Measurements from ENCODE around the gene BICC1.
"Not testable (repeated sequence)": the region's sequence is repeated elsewhere in the genome, so short reads cannot be mapped to it uniquely, and the experiment has no call there.

Gene BICC1

GRCh38 chr10:58843760-58844159 lies 331.1 kb downstream of the BICC1 start:
- DNase-seq (ENCODE audit: extremely low read depth in 1 of 2, low read depth in 1 of 2): no peak

- no peak for DNase-seq (ENCODE audit: extremely low read depth in 1 of 2, low read depth in 1 of 2)
Observed at GRCh38 chr10:58844680-58845079, 332.0 kb downstream of the BICC1 start.

- DNase-seq (ENCODE audit: extremely low read depth in 1 of 2, low read depth in 1 of 2): no peak
Observed at GRCh38 chr10:58846856-58847255, 334.2 kb downstream of the BICC1 start.

- no peak for DNase-seq (ENCODE audit: extremely low read depth in 1 of 2, low read depth in 1 of 2)
Observed at GRCh38 chr10:58851606-58852005, 338.9 kb downstream of the BICC1 start.

GRCh38 chr10:58853668-58854067 lies 341.0 kb downstream of the BICC1 start:
- no peak for DNase-seq (ENCODE audit: extremely low read depth in 1 of 2, low read depth in 1 of 2)

GRCh38 chr10:58854811-58855210 lies 342.1 kb downstream of the BICC1 start:
- no peak for DNase-seq (ENCODE audit: extremely low read depth in 1 of 2, low read depth in 1 of 2)

- DNase-seq (ENCODE audit: extremely low read depth in 1 of 2, low read depth in 1 of 2): no peak
Observed at GRCh38 chr10:58856508-58857240, 344.0 kb downstream of the BICC1 start.

GRCh38 chr10:58857251-58857805 lies 344.7 kb downstream of the BICC1 start:
- DNase-seq (ENCODE audit: extremely low read depth in 1 of 2, low read depth in 1 of 2): no peak

GRCh38 chr10:58858123-58858522 lies 345.5 kb downstream of the BICC1 start:
- DNase-seq (ENCODE audit: extremely low read depth in 1 of 2, low read depth in 1 of 2): not testable (repeated sequence)

GRCh38 chr10:58859526-58859925 lies 346.9 kb downstream of the BICC1 start:
- DNase-seq (ENCODE audit: extremely low read depth in 1 of 2, low read depth in 1 of 2): no peak

- no peak for DNase-seq (ENCODE audit: extremely low read depth in 1 of 2, low read depth in 1 of 2)
Observed at GRCh38 chr10:58867683-58868082, 355.0 kb downstream of the BICC1 start.

GRCh38 chr10:58868736-58869435 lies 356.2 kb downstream of the BICC1 start:
- DNase-seq (ENCODE audit: extremely low read depth in 1 of 2, low read depth in 1 of 2): no peak

- no peak for DNase-seq (ENCODE audit: extremely low read depth in 1 of 2, low read depth in 1 of 2)
Observed at GRCh38 chr10:58870070-58870469, 357.4 kb downstream of the BICC1 start.

GRCh38 chr10:58873161-58873560 lies 360.5 kb downstream of the BICC1 start:
- no peak for DNase-seq (ENCODE audit: extremely low read depth in 1 of 2, low read depth in 1 of 2)

Measured in activated CD8-positive, alpha-beta memory T cell treated with anti-CD3 and anti-CD28 coated beads for 1 hour (primary cell).